SK-N-SH treated with all-trans-retinoic acid at 6 μM for 48 hours (cell line): ENCODE measurements around the gene MAPKBP1.

Experiments used
- ATAC-seq: fragments of 200-7000 bp; cut with Tn5 transposase; 3 replicates; pipeline ENCODE4 v1.9.1; 2020; ENCODE audit warnings: mild to moderate bottlenecking, moderate library complexity
- BACH2 ChIP-seq: fragments of 250-450 bp; sonication (Bioruptor Pico); IDR thresholded peaks from 2 replicates; pipeline ENCODE4 v1.9.0; 2021; ENCODE audit warnings: mild to moderate bottlenecking, borderline replicate concordance
- CSDC2 ChIP-seq: fragments of 250-450 bp; sonication (Bioruptor Pico); IDR thresholded peaks from 2 replicates; pipeline ENCODE4 v1.5.0; 2020; ENCODE audit warnings: mild to moderate bottlenecking, moderate library complexity
- CSRNP3 ChIP-seq: fragments of 250-450 bp; sonication (Bioruptor Pico); IDR thresholded peaks from 2 replicates; pipeline ENCODE4 v1.5.1; 2021; ENCODE audit warnings: mild to moderate bottlenecking, moderate library complexity
- ESRRG ChIP-seq: fragments of 250-450 bp; sonication (Bioruptor Pico); IDR thresholded peaks from 2 replicates; pipeline ENCODE4 v1.6.1; 2021; ENCODE audit warnings: mild to moderate bottlenecking
- ISL1 ChIP-seq: fragments of 250-450 bp; sonication (Bioruptor Pico); IDR thresholded peaks from 2 replicates; pipeline ENCODE4 v2.1.2; 2022; ENCODE audit warnings: mild to moderate bottlenecking, moderate library complexity
- OSR1 ChIP-seq: fragments of 250-450 bp; sonication (Bioruptor Pico); IDR thresholded peaks from 2 replicates; pipeline ENCODE4 v1.8.0; 2022; ENCODE audit warnings: moderate library complexity, mild to moderate bottlenecking, inconsistent platforms
- PATZ1 ChIP-seq: fragments of 250-450 bp; sonication (Bioruptor Pico); IDR thresholded peaks from 2 replicates; pipeline ENCODE4 v1.8.0; 2020; ENCODE audit warnings: mild to moderate bottlenecking, moderate library complexity, borderline replicate concordance
- PPARA ChIP-seq: fragments of 250-450 bp; sonication (Bioruptor Pico); IDR thresholded peaks from 2 replicates; pipeline ENCODE4 v1.5.0; 2020; ENCODE audit warnings: mild to moderate bottlenecking, borderline replicate concordance
- RARB ChIP-seq: fragments of 250-450 bp; sonication (Bioruptor Pico); IDR thresholded peaks from 2 replicates; pipeline ENCODE4 v1.8.0; 2021; ENCODE audit warnings: mild to moderate bottlenecking, moderate library complexity
- SNAI2 ChIP-seq: fragments of 250-450 bp; sonication (Bioruptor Pico); IDR thresholded peaks from 2 replicates; pipeline ENCODE4 v1.5.0; 2020; ENCODE audit warnings: mild to moderate bottlenecking, moderate library complexity
- TCF4 ChIP-seq: fragments of 250-450 bp; sonication (Bioruptor Pico); IDR thresholded peaks from 2 replicates; pipeline ENCODE4 v1.8.0; 2021; ENCODE audit warnings: mild to moderate bottlenecking, moderate library complexity, borderline replicate concordance
- TOX ChIP-seq: fragments of 250-450 bp; sonication (Bioruptor Pico); IDR thresholded peaks from 2 replicates; pipeline ENCODE4 v1.8.0; 2021; ENCODE audit warnings: mild to moderate bottlenecking, moderate library complexity, borderline replicate concordance
- TSHZ2 ChIP-seq: fragments of 250-450 bp; sonication (Bioruptor Pico); IDR thresholded peaks from 2 replicates; pipeline ENCODE4 v1.5.0; 2020; ENCODE audit warnings: mild to moderate bottlenecking, moderate library complexity
- ZFP3 ChIP-seq: fragments of 250-450 bp; sonication (Bioruptor Pico); IDR thresholded peaks from 2 replicates; pipeline ENCODE4 v1.5.0; 2020; ENCODE audit warnings: mild to moderate bottlenecking, moderate library complexity
- ZFP30 ChIP-seq: fragments of 450-650 bp; formaldehyde crosslinking; IDR thresholded peaks from 2 replicates; pipeline ENCODE4 v1.5.0; 2022; ENCODE audit warnings: mild to moderate bottlenecking, moderate library complexity
- ZNF565 ChIP-seq: fragments of 450-650 bp; formaldehyde crosslinking; conservative IDR thresholded peaks from 2 replicates; pipeline ENCODE4 v1.5.0; 2020; ENCODE audit warnings: low read depth, mild to moderate bottlenecking, moderate library complexity
- ZNF70 ChIP-seq: fragments of 450-650 bp; formaldehyde crosslinking; IDR thresholded peaks from 2 replicates; pipeline ENCODE4 v1.5.0; 2020; ENCODE audit warnings: mild to moderate bottlenecking, moderate library complexity
- ZNF8 ChIP-seq: fragments of 450-650 bp; formaldehyde crosslinking; IDR thresholded peaks from 2 replicates; pipeline ENCODE4 v1.5.0; 2020; ENCODE audit warnings: mild to moderate bottlenecking, moderate library complexity

The MAPKBP1 gene

GRCh38 chr15:41841131-41841530 lies 66.8 kb downstream of the MAPKBP1 start:
- no peak for TF ChIP-seq ZNF8 (CRISPR knock-in tag)
- TF ChIP-seq ZNF70 (CRISPR knock-in tag) = no peak
- no peak for TF ChIP-seq ESRRG (CRISPR knock-in tag)
- TF ChIP-seq BACH2 (CRISPR knock-in tag) = no peak
- TF ChIP-seq SNAI2 (CRISPR knock-in tag) = no peak
- ATAC-seq = no peak

GRCh38 chr15:41842229-41842628 lies 67.9 kb downstream of the MAPKBP1 start:
- no peak for ATAC-seq
- TF ChIP-seq TSHZ2 (no peak), PPARA (CRISPR knock-in tag) (no peak)

GRCh38 chr15:41843571-41843970 lies 69.3 kb downstream of the MAPKBP1 start:
- ATAC-seq = no peak
- no peak for TF ChIP-seq TOX
- TF ChIP-seq CSDC2 = no peak
- no peak for TF ChIP-seq CSRNP3 (CRISPR knock-in tag)
- no peak for TF ChIP-seq RARB (CRISPR knock-in tag)
- no peak for TF ChIP-seq ZNF8 (CRISPR knock-in tag)
- TF ChIP-seq ZNF70 (CRISPR knock-in tag) = no peak
- TF ChIP-seq OSR1 (CRISPR knock-in tag) = no peak
- no peak for TF ChIP-seq TSHZ2
- TF ChIP-seq ZFP3 (CRISPR knock-in tag) = no peak
- no peak for TF ChIP-seq ZFP30
- no peak for TF ChIP-seq SNAI2 (CRISPR knock-in tag)
- TF ChIP-seq PATZ1 (CRISPR knock-in tag) = no peak
- TF ChIP-seq ISL1 = no peak
- TF ChIP-seq, all 23 proteins: peak for 0

GRCh38 chr15:41844814-41845213 lies 70.5 kb downstream of the MAPKBP1 start:
- TF ChIP-seq SNAI2 (CRISPR knock-in tag) = no peak
- TF ChIP-seq ZNF565 = no peak
- TF ChIP-seq ZFP30 = no peak
- no peak for TF ChIP-seq ESRRG (CRISPR knock-in tag)
- TF ChIP-seq BACH2 (CRISPR knock-in tag) = no peak
- TF ChIP-seq TOX = no peak
- TF ChIP-seq CSRNP3 (CRISPR knock-in tag) = no peak
- no peak for TF ChIP-seq TSHZ2
- no peak for TF ChIP-seq TCF4 (CRISPR knock-in tag)
- TF ChIP-seq, all 23 proteins: peak for 0

More at GRCh38 chr15:41844814-41845213, 70.5 kb downstream of the MAPKBP1 start:
- no peak for ATAC-seq
